Endothelial cell (in vitro differentiated cells): Measurements from ENCODE around the gene LMOD1. TPM values are rescaled to one million over a fixed set of nuclear protein-coding genes. Genes with fewer than 3 reads are reported as not detected.

ENCODE experiments used
- DNase-seq: peaks from one replicate; pipeline ENCODE4 v3.0.0; 2021; ENCODE audit warnings: low spot score
- H3K27ac Mint-ChIP-seq: one replicate; pipeline ENCODE4 v1.8.0; 2021; ENCODE audit warnings: mixed read lengths, inconsistent platforms; ENCODE audit not compliant: unreplicated experiment
- H3K27me3 Mint-ChIP-seq: one replicate; pipeline ENCODE4 v1.8.0; 2021; ENCODE audit warnings: mild to moderate bottlenecking, moderate library complexity, mixed read lengths, inconsistent platforms; ENCODE audit not compliant: unreplicated experiment
- H3K36me3 Mint-ChIP-seq: one replicate; pipeline ENCODE4 v1.8.0; 2021; ENCODE audit warnings: mild to moderate bottlenecking, low read depth, mixed read lengths, inconsistent platforms; ENCODE audit not compliant: unreplicated experiment
- H3K4me1 Mint-ChIP-seq: one replicate; pipeline ENCODE4 v1.8.0; 2021; ENCODE audit warnings: mild to moderate bottlenecking, mixed read lengths, inconsistent platforms; ENCODE audit not compliant: unreplicated experiment
- H3K4me3 Mint-ChIP-seq: one replicate; pipeline ENCODE4 v1.8.0; 2021; ENCODE audit warnings: mild to moderate bottlenecking, mixed read lengths, inconsistent platforms; ENCODE audit not compliant: unreplicated experiment
- H3K9me3 Mint-ChIP-seq: one replicate; pipeline ENCODE4 v1.8.0; 2021; ENCODE audit warnings: mixed read lengths, inconsistent platforms; ENCODE audit not compliant: unreplicated experiment
- total RNA-seq: library from RNA; stranded (reverse); fragmentation: NEBNext Ultra II Directional; extraction: Animal tissue kit (Norgen Biotek cat#: 25700); gene quantifications from one replicate; pipeline ENCODE4 v1.2.1, GENCODE V29; 2021; ENCODE audit not compliant: unreplicated experiment
- TF ChIP-seq, protein P1 (sequence below): fragments of 200-600 bp; sonication (generic); IDR thresholded peaks from one replicate; pipeline ENCODE4 v1.5.0; 2021; ENCODE audit warnings: antibody characterized with exemption; ENCODE audit not compliant: unreplicated experiment

The LMOD1 gene
- total RNA-seq, 1 donor from 2014 or later = not detected

DNA sequence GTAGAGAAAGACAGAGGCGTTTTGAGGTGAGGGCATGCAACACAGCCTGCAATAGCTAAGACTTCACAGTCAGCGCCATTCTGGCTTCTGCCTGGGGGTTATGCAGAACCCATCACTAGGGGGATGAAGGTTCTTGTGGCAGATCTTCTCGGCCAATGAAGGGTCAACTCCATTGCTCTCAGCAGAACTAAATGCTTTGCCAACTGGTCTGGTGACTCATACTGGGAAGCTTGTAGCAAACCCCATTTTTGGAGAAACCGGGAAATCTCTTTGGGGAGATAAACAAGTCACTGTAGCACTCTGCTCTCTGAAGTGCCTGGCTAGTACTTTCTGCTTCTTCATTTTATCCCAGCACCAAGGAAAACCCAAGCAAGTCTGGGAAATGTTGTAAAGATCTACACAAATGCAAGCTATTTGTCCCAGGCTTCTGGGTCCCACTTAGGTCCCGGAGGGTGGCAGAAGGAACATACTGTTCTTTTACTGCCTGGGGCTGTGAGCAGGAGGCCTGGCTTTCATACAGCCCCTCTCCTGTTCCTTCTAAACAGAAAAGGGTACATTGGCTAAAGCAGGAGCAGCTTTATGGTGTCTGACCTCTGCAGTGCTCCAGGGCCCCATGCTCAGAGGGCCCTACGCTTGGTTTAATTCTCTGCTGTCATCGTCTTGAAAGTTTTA lies 28.9 kb downstream of the LMOD1 start:
- TF ChIP-seq, protein P1, sequence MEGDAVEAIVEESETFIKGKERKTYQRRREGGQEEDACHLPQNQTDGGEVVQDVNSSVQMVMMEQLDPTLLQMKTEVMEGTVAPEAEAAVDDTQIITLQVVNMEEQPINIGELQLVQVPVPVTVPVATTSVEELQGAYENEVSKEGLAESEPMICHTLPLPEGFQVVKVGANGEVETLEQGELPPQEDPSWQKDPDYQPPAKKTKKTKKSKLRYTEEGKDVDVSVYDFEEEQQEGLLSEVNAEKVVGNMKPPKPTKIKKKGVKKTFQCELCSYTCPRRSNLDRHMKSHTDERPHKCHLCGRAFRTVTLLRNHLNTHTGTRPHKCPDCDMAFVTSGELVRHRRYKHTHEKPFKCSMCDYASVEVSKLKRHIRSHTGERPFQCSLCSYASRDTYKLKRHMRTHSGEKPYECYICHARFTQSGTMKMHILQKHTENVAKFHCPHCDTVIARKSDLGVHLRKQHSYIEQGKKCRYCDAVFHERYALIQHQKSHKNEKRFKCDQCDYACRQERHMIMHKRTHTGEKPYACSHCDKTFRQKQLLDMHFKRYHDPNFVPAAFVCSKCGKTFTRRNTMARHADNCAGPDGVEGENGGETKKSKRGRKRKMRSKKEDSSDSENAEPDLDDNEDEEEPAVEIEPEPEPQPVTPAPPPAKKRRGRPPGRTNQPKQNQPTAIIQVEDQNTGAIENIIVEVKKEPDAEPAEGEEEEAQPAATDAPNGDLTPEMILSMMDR = no peak

DNA sequence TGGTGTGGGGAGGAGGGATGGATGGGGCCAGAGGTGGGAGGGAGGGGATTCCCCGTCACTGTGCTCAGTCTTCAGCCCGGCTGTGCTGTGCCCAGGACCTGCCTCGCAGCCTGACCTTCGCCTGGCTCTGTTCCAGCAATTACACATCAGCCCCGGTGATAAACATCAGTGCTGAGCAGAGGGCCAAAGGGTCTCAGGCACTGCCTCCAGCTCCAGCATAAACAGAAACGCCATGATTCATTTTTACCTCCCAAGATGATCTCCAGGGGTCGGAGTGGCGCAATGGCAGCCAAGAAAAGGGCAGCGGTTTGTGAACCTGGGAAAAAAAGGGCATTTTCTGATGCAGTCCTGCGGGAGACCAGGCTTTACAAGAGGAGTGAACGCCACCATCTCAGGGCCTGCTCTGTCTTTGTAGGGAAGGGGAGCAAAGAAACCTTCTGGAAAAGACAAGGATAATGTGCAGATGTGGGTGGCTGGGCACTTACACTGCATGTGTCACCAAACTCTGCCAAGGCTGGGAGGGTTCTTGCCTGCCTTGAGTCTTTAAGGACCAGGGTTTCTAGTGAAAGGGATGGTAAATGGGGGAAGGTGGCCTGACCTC lies 29.6 kb downstream of the LMOD1 start:
- Mint-ChIP-seq H3K27me3 (peaks cover 4% of the 10 kb centered on the region), H3K27ac (peak overlapping the region; percentile 40), H3K4me3 (no peak overlapping the region), H3K9me3 (no peaks in the 10 kb centered on the region), H3K36me3 (peaks cover 5% of the 10 kb centered on the region), H3K4me1 (peaks cover 9% of the 10 kb centered on the region)
- TF ChIP-seq, protein P1 = no peak
- no peak for DNase-seq

More for the DNA sequence above, 28.9 kb downstream of the LMOD1 start:
- Mint-ChIP-seq H3K27ac (no peak overlapping the region), H3K36me3 (peaks cover 5% of the 10 kb centered on the region), H3K4me1 (peaks cover 9% of the 10 kb centered on the region), H3K4me3 (no peak overlapping the region), H3K9me3 (no peaks in the 10 kb centered on the region), H3K27me3 (peaks cover 4% of the 10 kb centered on the region)
- no peak for DNase-seq

DNA sequence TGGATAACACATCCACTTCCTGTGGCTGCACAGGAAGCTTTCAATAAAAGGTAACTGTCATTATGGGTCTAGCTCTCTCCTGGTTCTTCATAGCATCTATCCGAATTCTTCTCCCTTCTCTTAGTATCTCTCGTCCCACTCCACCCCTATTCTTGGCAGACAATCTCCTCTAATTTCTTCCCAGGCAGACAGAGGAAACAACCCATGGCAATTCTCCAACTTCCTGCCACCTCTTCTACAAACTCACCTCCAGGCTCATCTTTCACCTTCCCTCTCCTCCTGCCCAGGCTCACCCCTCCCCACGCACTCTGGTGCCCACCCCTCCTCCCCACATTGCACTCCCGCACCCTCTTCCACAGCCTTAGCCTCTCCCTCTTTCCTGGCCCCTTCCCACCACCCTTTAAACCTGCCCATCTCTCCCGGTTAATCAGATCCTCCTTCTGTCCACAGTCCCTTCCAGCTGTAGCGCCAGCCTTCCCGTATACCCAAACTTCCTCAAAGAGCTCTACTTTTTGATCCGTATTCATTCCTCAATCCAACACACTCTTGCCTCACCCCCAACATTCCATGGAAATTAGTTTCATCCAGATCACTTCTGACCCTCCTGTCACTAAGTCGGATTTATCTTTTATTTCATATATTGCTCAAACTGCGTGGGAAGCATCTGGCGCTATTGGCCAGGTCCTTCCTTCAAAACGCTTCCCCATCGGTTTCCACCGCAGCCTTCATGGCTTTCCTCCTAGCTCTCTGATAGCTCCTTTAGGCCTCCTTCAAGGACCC lies 31.7 kb downstream of the LMOD1 start:
- H3K9me3 Mint-ChIP-seq = no peaks in the 10 kb centered on the region
- H3K36me3 Mint-ChIP-seq = peaks cover 5% of the 10 kb centered on the region
- no peak for DNase-seq
- peaks cover 4% of the 10 kb centered on the region for H3K27me3 Mint-ChIP-seq
- H3K4me3 Mint-ChIP-seq = no peak overlapping the region
- H3K27ac Mint-ChIP-seq = no peak overlapping the region
- TF ChIP-seq, protein P1 = no peak
- H3K4me1 Mint-ChIP-seq = peaks cover 9% of the 10 kb centered on the region

DNA sequence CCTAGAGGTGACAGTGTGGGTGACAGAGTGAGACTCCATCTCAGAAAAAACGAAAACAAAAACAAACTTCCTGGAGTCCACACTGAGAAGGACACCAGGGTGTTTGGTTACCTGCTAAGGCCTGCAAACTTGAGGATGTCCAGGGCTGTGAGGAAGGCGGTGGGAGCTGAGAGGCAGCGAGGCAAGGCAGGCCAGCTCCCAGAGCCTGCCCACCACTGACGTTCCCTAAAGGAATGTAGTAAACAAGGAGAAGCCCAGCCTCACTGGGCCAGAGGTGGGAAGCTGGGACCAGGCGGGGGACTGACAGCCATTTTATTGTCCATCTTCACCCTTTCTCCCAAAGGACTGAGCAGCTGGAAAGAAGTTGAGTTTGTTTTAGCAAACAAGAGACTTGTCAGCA lies 33.5 kb downstream of the LMOD1 start:
- no peaks in the 10 kb centered on the region for H3K9me3 Mint-ChIP-seq
- H3K27ac Mint-ChIP-seq = no peak overlapping the region
- DNase-seq = no peak

More for the DNA sequence above, 33.5 kb downstream of the LMOD1 start:
- H3K36me3 Mint-ChIP-seq = peaks cover 5% of the 10 kb centered on the region
- H3K4me3 Mint-ChIP-seq = no peak overlapping the region
- TF ChIP-seq, protein P1 = no peak
- peaks cover 9% of the 10 kb centered on the region for H3K4me1 Mint-ChIP-seq
- peaks cover 3% of the 10 kb centered on the region for H3K27me3 Mint-ChIP-seq
